H1 (cell line): ENCODE measurements around the gene FAT1. TPM values are rescaled to one million over a fixed set of nuclear protein-coding genes. Genes with fewer than 3 reads are reported as not detected.

Source experiments
- CTCF ChIA-PET: fragments of 300-600 bp; sonication (Branson Sonifier 250); formaldehyde crosslinking; loops from one replicate; lab custom pipeline; 2021; ENCODE audit not compliant: partially characterized antibody; lab: Charles Lee
- POLR2A ChIA-PET: fragments of 300-600 bp; sonication (Branson Sonifier 250); formaldehyde crosslinking; loops from one replicate; lab custom pipeline; 2021; ENCODE audit warnings: inconsistent platforms; ENCODE audit not compliant: partially characterized antibody; lab: Charles Lee
- DNase-seq, 2 experiments: peaks; one replicate each; pipeline versions ENCODE4 v3.0.0 to v3.0.0-alpha.2; 2010 to 2022; ENCODE audit warnings: low spot score in 2 of 2, low read depth in 1 of 2, mixed read lengths in 1 of 2
- FAIRE-seq: peaks from 2 replicates; lab custom pipeline; 2011; peaks lifted over from hg19 to GRCh38; lab: Jason Lieb, UNC
- H2AFZ ChIP-seq: 2 replicates; pipeline ENCODE4 v1.8.1; 2012; ENCODE audit warnings: low read length, inconsistent platforms
- H2AK5ac ChIP-seq: 2 replicates; pipeline ENCODE4 v1.6.1; 2013; ENCODE audit warnings: low read depth, low read length
- H2BK120ac ChIP-seq: replicated peaks from 2 replicates; pipeline ENCODE3; 2013; ENCODE audit warnings: low read depth, low read length, inconsistent platforms
- H2BK12ac ChIP-seq: 2 replicates; pipeline ENCODE4 v1.6.1; 2013; ENCODE audit warnings: low read depth, low read length
- H2BK15ac ChIP-seq: 2 replicates; pipeline ENCODE4 v1.6.1; 2013; ENCODE audit warnings: low read length
- H2BK20ac ChIP-seq: 2 replicates; pipeline ENCODE4 v1.6.1; 2013; ENCODE audit warnings: low read length
- H2BK5ac ChIP-seq: 2 replicates; pipeline ENCODE4 v1.6.1; 2013; ENCODE audit warnings: low read depth, low read length
- H3K14ac ChIP-seq: 2 replicates; pipeline ENCODE4 v1.6.1; 2013; ENCODE audit warnings: inconsistent platforms; ENCODE audit not compliant: insufficient read length
- H3K18ac ChIP-seq: 2 replicates; pipeline ENCODE4 v1.6.1; 2013; ENCODE audit warnings: low read length; ENCODE audit errors: extremely low read depth
- H3K23ac ChIP-seq: 2 replicates; pipeline ENCODE4 v1.6.1; 2013; ENCODE audit warnings: inconsistent platforms; ENCODE audit not compliant: insufficient read length
- H3K23me2 ChIP-seq: 2 replicates; pipeline ENCODE4 v1.6.1; 2013; ENCODE audit warnings: low read depth, low read length
- H3K27ac ChIP-seq: 2 replicates; pipeline ENCODE4 v1.6.1; 2011; ENCODE audit warnings: low read depth, low read length, inconsistent platforms
- H3K27me3 ChIP-seq, 4 experiments: replicated peaks in 1 of 4; 1 replicate in 1 of 4; 2 replicates in 3 of 4; pipeline versions ENCODE4 v1.6.1 to v1.8.1; 2011 to 2013; ENCODE audit warnings: low read length in 3 of 4, mild to moderate bottlenecking in 3 of 4, inconsistent platforms in 2 of 4, mixed read lengths in 2 of 4, moderate library complexity in 1 of 4; ENCODE audit not compliant: control insufficient read depth in 3 of 4, insufficient read depth in 3 of 4; ENCODE audit errors: extremely low read depth in 1 of 4
- H3K36me3 ChIP-seq, 4 experiments: 2 replicates each; pipeline versions ENCODE4 v1.6.1 to v1.8.1; 2011 to 2013; ENCODE audit warnings: mild to moderate bottlenecking in 4 of 4, low read length in 3 of 4, moderate library complexity in 2 of 4, control low read depth in 1 of 4, inconsistent platforms in 1 of 4; ENCODE audit not compliant: insufficient read depth in 4 of 4, control insufficient read depth in 2 of 4
- H3K4ac ChIP-seq: replicated peaks from 2 replicates; pipeline ENCODE3; 2013; ENCODE audit warnings: low read length, low read depth, mixed read lengths, inconsistent platforms; ENCODE audit not compliant: insufficient read length
- H3K4me1 ChIP-seq, 4 experiments: replicated peaks in 1 of 4; 1 replicate in 1 of 4; 2 replicates in 3 of 4; pipeline versions ENCODE4 v1.6.1 to v1.8.1; 2011 to 2013; ENCODE audit warnings: low read length in 3 of 4, inconsistent platforms in 2 of 4, mixed read lengths in 1 of 4; ENCODE audit not compliant: insufficient read depth in 4 of 4, control insufficient read depth in 3 of 4
- H3K4me2 ChIP-seq, 2 experiments: 2 replicates each; pipeline versions ENCODE4 v1.6.1 to v1.8.1; 2011 to 2013; ENCODE audit warnings: low read depth in 2 of 2, low read length in 2 of 2, control low read depth in 1 of 2, inconsistent platforms in 1 of 2, mild to moderate bottlenecking in 1 of 2; ENCODE audit not compliant: insufficient read depth in 1 of 2
- H3K4me3 ChIP-seq, 4 experiments: fragments of 200-600, 300-600 bp in 1 of 4; sonication (generic), shearing (Covaris generic), sonication (Bioruptor Twin) in 1 of 4; 2 replicates each; pipeline versions ENCODE4 v1.5.1 to v1.8.1; 2011 to 2016; ENCODE audit warnings: low read length in 4 of 4, low read depth in 3 of 4, control low read depth in 2 of 4, inconsistent platforms in 2 of 4, mild to moderate bottlenecking in 2 of 4, mixed read lengths in 1 of 4, moderate library complexity in 1 of 4; ENCODE audit not compliant: insufficient read depth in 2 of 4; ENCODE audit errors: extremely low read depth in 1 of 4
- H3K56ac ChIP-seq: replicated peaks from 2 replicates; pipeline ENCODE3; 2013; ENCODE audit warnings: low read depth, mild to moderate bottlenecking, mixed read lengths, low read length, inconsistent platforms; ENCODE audit not compliant: insufficient read length
- H3K79me1 ChIP-seq: 2 replicates; pipeline ENCODE4 v1.6.1; 2013; ENCODE audit warnings: low read depth, low read length, control low read depth
- H3K79me2 ChIP-seq, 2 experiments: 2 replicates each; pipeline versions ENCODE4 v1.6.1 to v1.8.1; 2012 to 2013; ENCODE audit warnings: low read length in 2 of 2, mild to moderate bottlenecking in 2 of 2, inconsistent platforms in 1 of 2; ENCODE audit not compliant: insufficient read depth in 2 of 2, control insufficient read depth in 1 of 2
- H3K9ac ChIP-seq, 4 experiments: replicated peaks in 1 of 4; 1 replicate in 1 of 4; 2 replicates in 3 of 4; pipeline versions ENCODE4 v1.6.1 to v1.8.1; 2011 to 2013; ENCODE audit warnings: low read depth in 3 of 4, low read length in 3 of 4, control low read depth in 2 of 4, mild to moderate bottlenecking in 2 of 4, moderate library complexity in 2 of 4, inconsistent platforms in 1 of 4; ENCODE audit errors: extremely low read depth in 1 of 4
- H3K9me3 ChIP-seq, 2 experiments: 2 replicates each; pipeline versions ENCODE4 v1.6.1 to v1.8.1; 2012 to 2013; ENCODE audit warnings: mild to moderate bottlenecking in 2 of 2, moderate library complexity in 2 of 2, control low read depth in 1 of 2, inconsistent platforms in 1 of 2, low read depth in 1 of 2, low read length in 1 of 2, mixed read lengths in 1 of 2; ENCODE audit not compliant: insufficient read depth in 2 of 2
- H4K20me1 ChIP-seq, 2 experiments: replicated peaks in 1 of 2; 2 replicates each; pipeline versions ENCODE3 to v1.8.1; 2011 to 2013; ENCODE audit warnings: inconsistent platforms in 2 of 2, low read length in 2 of 2, mild to moderate bottlenecking in 1 of 2; ENCODE audit not compliant: insufficient read depth in 2 of 2, control insufficient read depth in 1 of 2
- H4K5ac ChIP-seq: 2 replicates; pipeline ENCODE4 v1.6.1; 2013; ENCODE audit warnings: low read length, low read depth, mixed read lengths, inconsistent platforms; ENCODE audit not compliant: insufficient read length
- H4K8ac ChIP-seq: 2 replicates; pipeline ENCODE4 v1.8.0; 2013; ENCODE audit warnings: mild to moderate bottlenecking, moderate library complexity, low read length, inconsistent platforms; ENCODE audit not compliant: insufficient read depth; ENCODE audit errors: extremely low read depth
- H4K91ac ChIP-seq: replicated peaks from 2 replicates; pipeline ENCODE3; 2013; ENCODE audit warnings: low read length, mixed read lengths, inconsistent platforms; ENCODE audit not compliant: insufficient read length
- BACH1 ChIP-seq: IDR thresholded peaks from 2 replicates; pipeline ENCODE4 v1.6.1; 2012; ENCODE audit warnings: low read length, improper control_type of control experiment
- BCL11A ChIP-seq, 2 experiments: IDR thresholded peaks; one replicate each; pipeline ENCODE4 v1.6.1; 2011; ENCODE audit warnings: low read depth in 2 of 2, low read length in 2 of 2, mild to moderate bottlenecking in 2 of 2
- CBX5 ChIP-seq: fragments of 300-800, 300-1000 bp; sonication (generic); IDR thresholded peaks from 2 replicates; pipeline ENCODE4 v1.7.1; 2016; ENCODE audit warnings: antibody characterized with exemption, low read length, low read depth
- CEBPB ChIP-seq: IDR thresholded peaks from 2 replicates; pipeline ENCODE4 v1.6.1; 2012; ENCODE audit warnings: low read depth, low read length
- CHD1 ChIP-seq: IDR thresholded peaks from 2 replicates; pipeline ENCODE4 v1.6.1; 2012; ENCODE audit warnings: low read depth, low read length, improper control_type of control experiment
- CTBP2 ChIP-seq: IDR thresholded peaks from 2 replicates; pipeline ENCODE4 v1.7.0; 2011; ENCODE audit warnings: borderline replicate concordance, mild to moderate bottlenecking, moderate library complexity, mixed read lengths, low read length; ENCODE audit not compliant: insufficient read depth, insufficient read length
- EGR1 ChIP-seq: IDR thresholded peaks from 2 replicates; pipeline ENCODE4 v1.6.1; 2011; ENCODE audit warnings: low read depth, low read length, borderline replicate concordance
- EZH2 ChIP-seq: fragments of 200-600 bp; sonication (generic); IDR thresholded peaks from 2 replicates; pipeline ENCODE4 v1.7.1; 2012; ENCODE audit warnings: low read depth, mild to moderate bottlenecking, moderate library complexity, low read length, inconsistent platforms; ENCODE audit not compliant: severe bottlenecking
- JUN ChIP-seq: IDR thresholded peaks from 2 replicates; pipeline ENCODE4 v1.6.1; 2011; ENCODE audit warnings: low read depth, mild to moderate bottlenecking, improper control_type of control experiment, low read length
- JUND ChIP-seq: IDR thresholded peaks from 2 replicates; pipeline ENCODE4 v1.6.1; 2011; ENCODE audit warnings: mild to moderate bottlenecking, improper control_type of control experiment, low read length
- PHF8 ChIP-seq: fragments of 200-600 bp; sonication (generic); conservative IDR thresholded peaks from 2 replicates; pipeline ENCODE4 v1.7.1; 2012; ENCODE audit warnings: low read depth, mild to moderate bottlenecking, inconsistent platforms, low read length, moderate library complexity
- RAD21 ChIP-seq, 2 experiments: IDR thresholded peaks in 1 of 2; conservative IDR thresholded peaks in 1 of 2; 2 replicates each; pipeline ENCODE4 v1.6.1; 2011; ENCODE audit warnings: low read depth in 2 of 2, low read length in 2 of 2, improper control_type of control experiment in 1 of 2, inconsistent platforms in 1 of 2, mild to moderate bottlenecking in 1 of 2, moderate library complexity in 1 of 2
- RBBP5 ChIP-seq: IDR thresholded peaks from 2 replicates; pipeline ENCODE4 v1.7.1; 2012; ENCODE audit warnings: low read depth, mild to moderate bottlenecking, inconsistent platforms, low read length, moderate library complexity, borderline replicate concordance
- SRF ChIP-seq: IDR thresholded peaks from 2 replicates; pipeline ENCODE4 v1.6.1; 2011; ENCODE audit warnings: mild to moderate bottlenecking, low read depth, low read length, moderate library complexity
- TCF12 ChIP-seq: IDR thresholded peaks from 2 replicates; pipeline ENCODE4 v1.6.1; 2011; ENCODE audit warnings: low read depth, mild to moderate bottlenecking, low read length
- WGBS, 2 experiments: shearing (Covaris generic) in 1 of 2; methylation state at CpG; one replicate each; pipeline versions ENCODE4 v1.1.6 to v1.1.7; 2013 to 2015; ENCODE audit warnings: low lambda C conversion rate in 2 of 2, mixed read lengths in 2 of 2, inconsistent platforms in 1 of 2, low coverage in 1 of 2, missing lambda C conversion rate in 1 of 2; ENCODE audit not compliant: insufficient replicate concordance in 2 of 2, insufficient coverage in 1 of 2, insufficient read length in 1 of 2; ENCODE audit errors: extremely low coverage in 1 of 2, missing lambda C conversion rate in 1 of 2; 5-methylcytosine and 5-hydroxymethylcytosine counted together
- polyA plus RNA-seq, 7 experiments: library from polyadenylated mRNA; depleted of rRNA in 3 of 7; stranded (reverse) in 5 of 7; unstranded in 2 of 7; fragments of >200 nt in 5 of 7; fragments of 200-250 nt in 2 of 7; gene quantifications; 1 replicate in 5 of 7; 2 replicates in 1 of 7; 4 replicates in 1 of 7; pipeline versions ENCODE4 v1.2.1 to v1.2.3, GENCODE V29; 2011 to 2013; ENCODE audit warnings: missing spikeins in 2 of 7, mixed read lengths in 2 of 7
- total RNA-seq: library from RNA; stranded (reverse); fragmentation: NEBNext Ultra II Directional; extraction: Animal tissue kit (Norgen Biotek cat#: 25700); gene quantifications from 2 replicates; pipeline ENCODE4 v1.2.1, GENCODE V29; 2021

The FAT1 gene
- total and polyA plus RNA-seq, 2 of the 8 experiments (the other 6 are each of a cell fraction or from before 2014, with no cell fraction given) = 94.4 to 137 TPM

GRCh38 chr4:186739317-186739716, 15.7 kb upstream of the FAT1 start:
- Histone ChIP-seq H2BK5ac (no peak overlapping the region), H3K79me1 (no peaks in the 10 kb centered on the region), H2BK15ac (no peak overlapping the region), H2AFZ (no peak overlapping the region), H3K56ac (no peak overlapping the region), H4K91ac (no peak overlapping the region), H2BK20ac (no peak overlapping the region), H3K23me2 (no peaks in the 10 kb centered on the region), H2BK12ac (no peak overlapping the region), H3K79me2 (no peaks in the 10 kb centered on the region), H3K4me1 (no peaks in the 10 kb centered on the region; a peak in 1 of 7 replicates), H3K14ac (no peak overlapping the region), H3K4me3 (no peak overlapping the region), H4K8ac (no peak overlapping the region), H3K4me2 (no peak overlapping the region), H3K18ac (no peak overlapping the region), H4K20me1 (no peaks in the 10 kb centered on the region), H3K36me3 (no peaks in the 10 kb centered on the region), H2BK120ac (no peak overlapping the region), H3K27me3 (no peaks in the 10 kb centered on the region), H3K9me3 (no peaks in the 10 kb centered on the region), H3K23ac (no peak overlapping the region), H4K5ac (no peak overlapping the region), H3K4ac (no peak overlapping the region), H3K9ac (no peak overlapping the region), H2AK5ac (no peak overlapping the region), H3K27ac (no peak overlapping the region)
- 92% methylated on average over 9 of the region's 9 CpGs; no CpG with 5 or more reads in 1 of the 2 experiments for WGBS, 2 experiments
- ChIA-PET POLR2A (interaction anchor here (1.2 kb wide), 1 partner anchor 15 kb away, joined by 3 read pairs; no protein-coding TSS in a partner anchor), CTCF (interaction anchor here (0.8 to 1.5 kb wide), 4 partner anchors 9 to 443 kb away, joined by 3 to 5 read pairs (median 4); no protein-coding TSS in a partner anchor)
- DNase-seq (no peak), FAIRE-seq (no peak)
- TF ChIP-seq EZH2 (no peak), BACH1 (no peak), RBBP5 (no peak), CTBP2 (no peak), BCL11A (IDR thresholded peaks at IDR 0.05; ENCODE audit: low read depth in 2 of 2, low read length in 2 of 2) (no peak), JUN (no peak), CEBPB (no peak), JUND (no peak), RAD21 (IDR thresholded peaks at IDR 0.05 in 1 of 2, conservative IDR thresholded peaks at IDR 0.05 in 1 of 2; ENCODE audit: low read depth in 2 of 2, low read length in 2 of 2) (no peak), CBX5 (no peak), PHF8 (no peak), TCF12 (no peak), SRF (no peak), EGR1 (no peak), CHD1 (no peak)
